Stimulated activated naive B cell treated with anti-CD40 and anti-IgM and Interleukin-4, amounts not matched to agents 10 μg/mL and 1 μg/mL and 100 μg/mL, for 72 hours (primary cell): Measurements from ENCODE around the gene FBN1.

Experiments
- ATAC-seq, 2 donors: fragments of 150-1000 bp; cut with Tn5 transposase; replicated peaks; 2 replicates each; pipeline ENCODE4 v1.10.0; 2021; ENCODE audit warnings: moderate library complexity in 1 of 2
- DNase-seq: peaks from one replicate; pipeline ENCODE4 v3.0.0; 2021
- H3K27ac Mint-ChIP-seq: one replicate; pipeline ENCODE4 v1.8.0; 2022; ENCODE audit warnings: mild to moderate bottlenecking, mixed read lengths
- H3K27me3 Mint-ChIP-seq, 2 donors: one replicate each; pipeline ENCODE4 v1.8.0; 2022; ENCODE audit warnings: mixed read lengths in 2 of 2
- H3K36me3 Mint-ChIP-seq, 2 donors: one replicate each; pipeline ENCODE4 v1.8.0; 2022; ENCODE audit warnings: mixed read lengths in 2 of 2, mild to moderate bottlenecking in 1 of 2
- H3K4me1 Mint-ChIP-seq, 2 donors: one replicate each; pipeline ENCODE4 v1.8.0; 2022; ENCODE audit warnings: mixed read lengths in 2 of 2, mild to moderate bottlenecking in 1 of 2
- H3K4me3 Mint-ChIP-seq, 2 donors: one replicate each; pipeline ENCODE4 v1.8.0; 2022; ENCODE audit warnings: mild to moderate bottlenecking in 2 of 2, mixed read lengths in 2 of 2, moderate library complexity in 1 of 2
- H3K9me3 Mint-ChIP-seq, 2 donors: one replicate each; pipeline ENCODE4 v1.8.0; 2022; ENCODE audit warnings: mixed read lengths in 2 of 2, mild to moderate bottlenecking in 1 of 2

FBN1 gene

GRCh38 chr15:48532946-48533345, 112.6 kb downstream of the FBN1 start:
- Mint-ChIP-seq H3K36me3 (no peaks in the 10 kb centered on the region), H3K4me1 (no peaks in the 10 kb centered on the region), H3K9me3 (no peaks in the 10 kb centered on the region), H3K4me3 (no peak overlapping the region), H3K27ac (no peak overlapping the region), H3K27me3 (no peaks in the 10 kb centered on the region)
- DNase-seq (no peak), ATAC-seq (no peak)

- DNase-seq = no peak
- H3K27me3 Mint-ChIP-seq = no peaks in the 10 kb centered on the region
- no peak overlapping the region for H3K27ac Mint-ChIP-seq
- no peaks in the 10 kb centered on the region for H3K36me3 Mint-ChIP-seq
- H3K9me3 Mint-ChIP-seq = no peaks in the 10 kb centered on the region
- ATAC-seq = no peak
- no peaks in the 10 kb centered on the region for H3K4me1 Mint-ChIP-seq
- H3K4me3 Mint-ChIP-seq = no peak overlapping the region
Measured at GRCh38 chr15:48530528-48530927, 115.0 kb downstream of the FBN1 start.

- ATAC-seq (no peak), DNase-seq (no peak)
- Mint-ChIP-seq H3K4me1 (no peaks in the 10 kb centered on the region), H3K4me3 (no peak overlapping the region), H3K36me3 (no peaks in the 10 kb centered on the region), H3K9me3 (no peaks in the 10 kb centered on the region), H3K27ac (no peak overlapping the region), H3K27me3 (no peaks in the 10 kb centered on the region)
Measured at GRCh38 chr15:48528921-48529320, 116.6 kb downstream of the FBN1 start.

GRCh38 chr15:48527517-48527916, 118.0 kb downstream of the FBN1 start:
- no peak overlapping the region for H3K4me3 Mint-ChIP-seq
- no peaks in the 10 kb centered on the region for H3K36me3 Mint-ChIP-seq
- H3K9me3 Mint-ChIP-seq = no peaks in the 10 kb centered on the region
- H3K4me1 Mint-ChIP-seq = no peaks in the 10 kb centered on the region
- DNase-seq (no peak), ATAC-seq (no peak)
- no peaks in the 10 kb centered on the region for H3K27me3 Mint-ChIP-seq
- H3K27ac Mint-ChIP-seq = no peak overlapping the region

GRCh38 chr15:48522911-48523310, 122.6 kb downstream of the FBN1 start:
- ATAC-seq (no peak), DNase-seq (no peak)
- Mint-ChIP-seq H3K36me3 (no peaks in the 10 kb centered on the region), H3K27ac (no peak overlapping the region), H3K4me1 (no peaks in the 10 kb centered on the region), H3K9me3 (no peaks in the 10 kb centered on the region), H3K27me3 (no peaks in the 10 kb centered on the region), H3K4me3 (no peak overlapping the region)

- H3K9me3 Mint-ChIP-seq = no peaks in the 10 kb centered on the region
- DNase-seq (no peak), ATAC-seq (no peak)
- no peak overlapping the region for H3K4me3 Mint-ChIP-seq
- no peaks in the 10 kb centered on the region for H3K36me3 Mint-ChIP-seq
- H3K4me1 Mint-ChIP-seq = no peaks in the 10 kb centered on the region
- no peaks in the 10 kb centered on the region for H3K27me3 Mint-ChIP-seq
- H3K27ac Mint-ChIP-seq = no peak overlapping the region
Measured at GRCh38 chr15:48522123-48522522, 123.4 kb downstream of the FBN1 start.

- no peak overlapping the region for H3K4me3 Mint-ChIP-seq
- no peaks in the 10 kb centered on the region for H3K27me3 Mint-ChIP-seq
- H3K4me1 Mint-ChIP-seq = no peaks in the 10 kb centered on the region
- ATAC-seq (no peak), DNase-seq (no peak)
- H3K27ac Mint-ChIP-seq = no peak overlapping the region
- H3K36me3 Mint-ChIP-seq = no peaks in the 10 kb centered on the region
- no peaks in the 10 kb centered on the region for H3K9me3 Mint-ChIP-seq
Measured at GRCh38 chr15:48520376-48521155, 124.9 kb downstream of the FBN1 start.

- H3K27me3 Mint-ChIP-seq = no peaks in the 10 kb centered on the region
- H3K27ac Mint-ChIP-seq = no peak overlapping the region
- H3K9me3 Mint-ChIP-seq = no peaks in the 10 kb centered on the region
- no peaks in the 10 kb centered on the region for H3K36me3 Mint-ChIP-seq
- no peak overlapping the region for H3K4me3 Mint-ChIP-seq
- ATAC-seq = no peak
- no peak for DNase-seq
- peaks cover 2 to 6% of the 10 kb centered on the region in 2 donors for H3K4me1 Mint-ChIP-seq
Measured at GRCh38 chr15:48516121-48516520, 129.4 kb downstream of the FBN1 start.

- Mint-ChIP-seq H3K4me3 (no peak overlapping the region), H3K27ac (no peak overlapping the region), H3K9me3 (no peaks in the 10 kb centered on the region), H3K36me3 (no peaks in the 10 kb centered on the region), H3K27me3 (no peaks in the 10 kb centered on the region), H3K4me1 (peaks cover 2 to 6% of the 10 kb centered on the region in 2 donors)
- ATAC-seq = no peak
- DNase-seq = no peak
Measured at GRCh38 chr15:48515500-48515899, 130.0 kb downstream of the FBN1 start.

GRCh38 chr15:48514103-48514816, 131.2 kb downstream of the FBN1 start:
- no peaks in the 10 kb centered on the region for H3K36me3 Mint-ChIP-seq
- H3K4me3 Mint-ChIP-seq = no peak overlapping the region
- ATAC-seq = no peak
- H3K27ac Mint-ChIP-seq = no peak overlapping the region
- H3K4me1 Mint-ChIP-seq = peaks cover 2 to 6% of the 10 kb centered on the region in 2 donors
- no peaks in the 10 kb centered on the region for H3K27me3 Mint-ChIP-seq
- no peak for DNase-seq
- H3K9me3 Mint-ChIP-seq = no peaks in the 10 kb centered on the region

GRCh38 chr15:48510976-48511375, 134.5 kb downstream of the FBN1 start:
- Mint-ChIP-seq H3K27me3 (no peaks in the 10 kb centered on the region), H3K4me1 (peaks cover 2 to 6% of the 10 kb centered on the region in 2 donors), H3K9me3 (no peaks in the 10 kb centered on the region), H3K27ac (no peak overlapping the region), H3K36me3 (no peaks in the 10 kb centered on the region), H3K4me3 (no peak overlapping the region)
- no peak for DNase-seq
- ATAC-seq = peak; percentile 27 to 33

- H3K9me3 Mint-ChIP-seq = no peaks in the 10 kb centered on the region
- H3K36me3 Mint-ChIP-seq = no peaks in the 10 kb centered on the region
- no peak for DNase-seq
- peak; percentile 76 to 80 for ATAC-seq
- no peaks in the 10 kb centered on the region for H3K27me3 Mint-ChIP-seq
- H3K4me3 Mint-ChIP-seq = no peak overlapping the region
- H3K27ac Mint-ChIP-seq = no peak overlapping the region
- peaks cover 2 to 6% of the 10 kb centered on the region in 2 donors for H3K4me1 Mint-ChIP-seq
Measured at GRCh38 chr15:48507416-48508065, 138.0 kb downstream of the FBN1 start.

- no peak overlapping the region for H3K27ac Mint-ChIP-seq
- H3K9me3 Mint-ChIP-seq = no peaks in the 10 kb centered on the region
- ATAC-seq = no peak
- no peaks in the 10 kb centered on the region for H3K4me1 Mint-ChIP-seq
- no peak for DNase-seq
- no peaks in the 10 kb centered on the region for H3K27me3 Mint-ChIP-seq
- H3K4me3 Mint-ChIP-seq = no peak overlapping the region
- H3K36me3 Mint-ChIP-seq = no peaks in the 10 kb centered on the region
Measured at GRCh38 chr15:48505067-48505466, 140.4 kb downstream of the FBN1 start.

- H3K27ac Mint-ChIP-seq = peak overlapping the region; percentile 47
- no peaks in the 10 kb centered on the region for H3K9me3 Mint-ChIP-seq
- H3K27me3 Mint-ChIP-seq = no peaks in the 10 kb centered on the region
- H3K36me3 Mint-ChIP-seq = no peaks in the 10 kb centered on the region
- H3K4me1 Mint-ChIP-seq = no peaks in the 10 kb centered on the region
- DNase-seq (no peak), ATAC-seq (peak; percentile 67 to 75)
- no peak overlapping the region for H3K4me3 Mint-ChIP-seq
Measured at GRCh38 chr15:48501208-48501607, 144.3 kb downstream of the FBN1 start.

- peak; percentile 9 for DNase-seq
- H3K27ac Mint-ChIP-seq = peak overlapping the region; percentile 47
- peak; percentile 81 to 83 for ATAC-seq
- H3K4me3 Mint-ChIP-seq = no peak overlapping the region
- no peaks in the 10 kb centered on the region for H3K27me3 Mint-ChIP-seq
- H3K4me1 Mint-ChIP-seq = no peaks in the 10 kb centered on the region
- H3K36me3 Mint-ChIP-seq = no peaks in the 10 kb centered on the region
- H3K9me3 Mint-ChIP-seq = no peaks in the 10 kb centered on the region
Measured at GRCh38 chr15:48500595-48500994, 144.9 kb downstream of the FBN1 start.
